GM23338 (cell line): ENCODE data around the gene TMEM41B.

Source experiments
- CREB1 ChIP-seq: fragments of 250-450 bp; sonication (Bioruptor Pico); IDR thresholded peaks from 2 replicates; pipeline ENCODE4 v1.5.0; 2020; ENCODE audit warnings: low read depth, mild to moderate bottlenecking, moderate library complexity
- CTCF ChIP-seq, 2 experiments: fragments of 200-600 bp in 1 of 2; sonication (generic) in 1 of 2; conservative IDR thresholded peaks; 2 replicates each; pipeline versions ENCODE4 v1.5.1 to v1.6.1; 2016 to 2017; ENCODE audit warnings: antibody characterized with exemption in 2 of 2, low read depth in 2 of 2, mild to moderate bottlenecking in 2 of 2, moderate library complexity in 1 of 2
- ETS1 ChIP-seq: IDR thresholded peaks from 2 replicates; pipeline ENCODE4 v1.6.1; 2016; ENCODE audit warnings: antibody characterized with exemption
- EZH2 ChIP-seq: fragments of 200-600 bp; sonication (generic); IDR thresholded peaks from one replicate; pipeline ENCODE4 v1.8.0; 2017; ENCODE audit warnings: antibody characterized with exemption, mild to moderate bottlenecking, low read depth; ENCODE audit not compliant: unreplicated experiment
- EZH2phosphoT487 ChIP-seq: fragments of 200-600 bp; sonication (generic); IDR thresholded peaks from one replicate; pipeline ENCODE4 v1.8.1; 2018; ENCODE audit warnings: antibody characterized with exemption; ENCODE audit not compliant: unreplicated experiment
- JUNB ChIP-seq: IDR thresholded peaks from one replicate; pipeline ENCODE4 v1.6.1; 2016; ENCODE audit warnings: antibody characterized with exemption; ENCODE audit not compliant: unreplicated experiment
- NANOG ChIP-seq: IDR thresholded peaks from 2 replicates; pipeline ENCODE4 v1.6.1; 2016; ENCODE audit warnings: antibody characterized with exemption, borderline replicate concordance
- POLR2AphosphoS5 ChIP-seq: IDR thresholded peaks from 2 replicates; pipeline ENCODE4 v1.6.1; 2016; ENCODE audit warnings: antibody characterized with exemption, low read depth
- REST ChIP-seq: IDR thresholded peaks from one replicate; pipeline ENCODE4 v1.6.1; 2018; ENCODE audit warnings: antibody characterized with exemption; ENCODE audit not compliant: unreplicated experiment
- ZNF114 ChIP-seq: fragments of 250-450 bp; sonication (Bioruptor Pico); IDR thresholded peaks from 2 replicates; pipeline ENCODE4 v1.5.0; 2020; ENCODE audit warnings: mild to moderate bottlenecking, moderate library complexity
- ZNF331 ChIP-seq: fragments of 250-450 bp; sonication (Bioruptor Pico); IDR thresholded peaks from 2 replicates; pipeline ENCODE4 v1.5.0; 2020; ENCODE audit warnings: low read depth, mild to moderate bottlenecking, moderate library complexity
- ZNF462 ChIP-seq: fragments of 250-450 bp; sonication (Bioruptor Pico); IDR thresholded peaks from 2 replicates; pipeline ENCODE4 v1.5.0; 2020; ENCODE audit warnings: mild to moderate bottlenecking, moderate library complexity

GRCh38 chr11:9344061-9344680, 29.8 kb upstream of the TMEM41B start:
- TF ChIP-seq POLR2AphosphoS5 (no peak), CTCF (conservative IDR thresholded peaks at IDR 0.05; ENCODE audit: low read depth in 2 of 2) (no peak), EZH2phosphoT487 (no peak), ZNF462 (CRISPR knock-in tag) (no peak), ZNF331 (CRISPR knock-in tag) (no peak), EZH2 (no peak), ZNF114 (CRISPR knock-in tag) (no peak), CREB1 (CRISPR knock-in tag) (no peak), NANOG (no peak), REST (no peak), ETS1 (no peak), JUNB (no peak)
